ENCODE measurements around the gene CRYL1.

- TF ChIP-seq, protein P1, sequence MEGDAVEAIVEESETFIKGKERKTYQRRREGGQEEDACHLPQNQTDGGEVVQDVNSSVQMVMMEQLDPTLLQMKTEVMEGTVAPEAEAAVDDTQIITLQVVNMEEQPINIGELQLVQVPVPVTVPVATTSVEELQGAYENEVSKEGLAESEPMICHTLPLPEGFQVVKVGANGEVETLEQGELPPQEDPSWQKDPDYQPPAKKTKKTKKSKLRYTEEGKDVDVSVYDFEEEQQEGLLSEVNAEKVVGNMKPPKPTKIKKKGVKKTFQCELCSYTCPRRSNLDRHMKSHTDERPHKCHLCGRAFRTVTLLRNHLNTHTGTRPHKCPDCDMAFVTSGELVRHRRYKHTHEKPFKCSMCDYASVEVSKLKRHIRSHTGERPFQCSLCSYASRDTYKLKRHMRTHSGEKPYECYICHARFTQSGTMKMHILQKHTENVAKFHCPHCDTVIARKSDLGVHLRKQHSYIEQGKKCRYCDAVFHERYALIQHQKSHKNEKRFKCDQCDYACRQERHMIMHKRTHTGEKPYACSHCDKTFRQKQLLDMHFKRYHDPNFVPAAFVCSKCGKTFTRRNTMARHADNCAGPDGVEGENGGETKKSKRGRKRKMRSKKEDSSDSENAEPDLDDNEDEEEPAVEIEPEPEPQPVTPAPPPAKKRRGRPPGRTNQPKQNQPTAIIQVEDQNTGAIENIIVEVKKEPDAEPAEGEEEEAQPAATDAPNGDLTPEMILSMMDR (IDR thresholded peaks at IDR 0.05), result no peak
- no peak for TF ChIP-seq EZH2 (IDR thresholded peaks at IDR 0.05; ENCODE audit: borderline replicate concordance, insufficient read depth, low read depth, low read length, poor library complexity, severe bottlenecking)
Observed at GRCh38 chr13:20518660-20519100, 7.0 kb downstream of the CRYL1 start.
